OCI-M1 (cell line): ENCODE measurements around the gene ACER2.

ENCODE experiments used
- DNase-seq: peaks from one replicate; lab custom pipeline; 2025; lab: John Stamatoyannopoulos, UW

Gene ACER2

DNA sequence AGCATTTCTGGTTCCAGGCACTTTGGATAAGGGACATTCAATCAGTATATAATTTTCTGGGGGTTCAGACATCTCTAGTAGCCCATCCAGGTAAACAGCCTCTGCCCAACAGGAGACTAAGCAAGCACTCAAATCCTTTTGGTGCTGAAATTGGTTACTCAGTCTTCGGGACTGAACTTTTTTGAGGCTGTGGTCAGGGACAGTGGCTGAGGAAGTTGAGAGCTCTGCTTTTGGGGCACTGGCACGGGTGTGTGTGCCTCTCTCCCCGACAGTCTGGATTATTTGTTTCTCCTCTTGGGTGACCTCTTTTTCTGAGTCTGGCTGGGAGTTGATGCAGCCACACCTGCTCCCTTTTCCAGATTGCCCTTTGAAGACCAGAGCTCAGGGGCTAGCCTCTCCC is 47.6 kb downstream of the ACER2 start:
- no peak for DNase-seq

DNA sequence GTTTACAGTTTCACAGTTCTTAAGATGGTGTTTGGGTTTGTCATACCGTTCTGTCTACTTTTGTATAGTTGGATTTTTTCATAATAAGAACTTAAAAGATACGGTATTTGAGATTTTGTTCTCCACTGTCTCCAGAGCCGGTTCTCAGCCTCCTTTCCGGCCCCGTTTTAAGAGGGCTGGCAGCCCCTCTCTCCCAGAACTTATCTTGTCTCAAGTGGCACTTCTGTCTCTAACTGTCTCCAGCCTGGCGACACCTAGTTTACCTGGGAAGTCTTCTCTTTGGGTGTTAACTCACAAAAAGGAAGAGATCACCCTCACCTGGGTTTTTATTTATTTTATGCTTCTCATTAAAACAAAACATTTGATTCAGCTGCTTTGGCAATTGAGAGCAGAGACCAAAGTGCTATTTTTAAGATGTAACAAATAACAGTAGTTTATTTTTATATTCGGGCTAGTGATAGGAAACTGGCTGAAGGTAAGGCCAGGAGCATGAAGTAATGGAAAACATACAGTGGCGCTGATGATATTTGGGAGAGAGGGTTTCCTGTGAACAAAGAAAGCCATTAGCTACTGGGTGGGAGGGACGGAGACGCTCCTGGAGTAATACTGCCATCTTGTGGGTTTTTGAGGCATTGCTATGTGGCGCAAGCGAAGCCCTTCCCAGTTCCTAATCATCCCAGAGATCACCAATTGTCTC is 48.3 kb downstream of the ACER2 start:
- peak; percentile 78 for DNase-seq

- DNase-seq = no peak
Observed at GRCh38 chr9:19457693-19458009, 48.8 kb downstream of the ACER2 start.

- no peak for DNase-seq
Observed at GRCh38 chr9:19460243-19460642, 51.4 kb downstream of the ACER2 start.

GRCh38 chr9:19461135-19461534 is 52.3 kb downstream of the ACER2 start:
- no peak for DNase-seq

DNA sequence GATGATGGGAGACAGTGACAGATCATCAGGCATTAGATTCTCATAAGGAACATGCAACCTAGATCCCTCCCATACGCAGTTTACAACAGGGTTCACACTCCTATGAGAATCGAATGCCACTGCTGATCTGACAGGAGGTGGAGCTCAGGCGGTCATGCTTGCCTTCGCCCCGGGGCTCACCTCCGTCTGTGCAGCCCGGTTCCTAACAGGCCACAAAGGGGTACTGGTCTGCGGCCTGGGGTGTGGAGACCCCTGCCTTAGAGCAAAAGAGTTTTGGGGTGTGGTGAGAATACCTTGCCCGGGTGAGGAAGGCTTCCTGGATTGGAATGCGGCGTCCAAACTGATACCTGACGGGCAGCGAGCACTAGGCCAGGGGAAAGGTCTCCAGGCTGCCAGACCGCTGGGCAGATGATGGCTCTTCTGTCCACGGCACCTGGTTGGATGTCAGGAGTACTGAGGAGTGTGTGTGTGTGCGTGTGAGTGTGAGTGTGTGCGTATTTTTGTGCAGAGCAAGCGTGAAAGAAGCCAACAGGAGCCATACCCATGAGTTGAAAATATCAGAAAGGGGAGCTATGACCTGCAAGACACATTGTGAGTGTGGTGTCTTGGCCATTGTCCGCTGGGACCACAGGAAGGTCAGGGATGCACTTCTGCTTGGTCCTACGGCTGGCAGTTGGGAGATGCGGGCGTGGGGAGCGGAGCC is 55.4 kb downstream of the ACER2 start:
- no peak for DNase-seq

GRCh38 chr9:19464764-19465585 is 56.2 kb downstream of the ACER2 start:
- peak; percentile 76 for DNase-seq

GRCh38 chr9:19465586-19466279 is 56.9 kb downstream of the ACER2 start:
- DNase-seq = no peak

- DNase-seq = no peak
Observed at GRCh38 chr9:19466280-19466639, 57.5 kb downstream of the ACER2 start.

GRCh38 chr9:19469271-19469670 is 60.5 kb downstream of the ACER2 start:
- DNase-seq = peak; percentile 32

DNA sequence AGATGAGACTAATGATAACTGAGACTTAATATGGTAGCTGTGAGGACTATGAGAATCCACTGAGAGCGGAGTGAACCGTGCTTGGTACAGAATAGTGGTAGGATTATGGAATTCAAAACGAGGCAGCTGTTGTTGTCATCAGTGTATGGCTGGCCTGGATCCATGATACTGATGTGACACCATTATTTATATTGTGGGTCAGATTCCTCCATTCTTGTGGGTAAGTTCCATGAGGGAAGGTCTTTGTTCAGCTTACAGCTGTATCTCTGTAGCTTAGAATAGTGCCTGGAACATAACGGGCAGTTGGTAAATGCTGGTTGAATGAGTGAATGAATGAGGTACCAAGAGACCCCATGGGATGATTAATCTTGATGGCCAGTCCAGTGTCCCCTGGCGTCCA is 61.8 kb downstream of the ACER2 start:
- DNase-seq = no peak

DNA sequence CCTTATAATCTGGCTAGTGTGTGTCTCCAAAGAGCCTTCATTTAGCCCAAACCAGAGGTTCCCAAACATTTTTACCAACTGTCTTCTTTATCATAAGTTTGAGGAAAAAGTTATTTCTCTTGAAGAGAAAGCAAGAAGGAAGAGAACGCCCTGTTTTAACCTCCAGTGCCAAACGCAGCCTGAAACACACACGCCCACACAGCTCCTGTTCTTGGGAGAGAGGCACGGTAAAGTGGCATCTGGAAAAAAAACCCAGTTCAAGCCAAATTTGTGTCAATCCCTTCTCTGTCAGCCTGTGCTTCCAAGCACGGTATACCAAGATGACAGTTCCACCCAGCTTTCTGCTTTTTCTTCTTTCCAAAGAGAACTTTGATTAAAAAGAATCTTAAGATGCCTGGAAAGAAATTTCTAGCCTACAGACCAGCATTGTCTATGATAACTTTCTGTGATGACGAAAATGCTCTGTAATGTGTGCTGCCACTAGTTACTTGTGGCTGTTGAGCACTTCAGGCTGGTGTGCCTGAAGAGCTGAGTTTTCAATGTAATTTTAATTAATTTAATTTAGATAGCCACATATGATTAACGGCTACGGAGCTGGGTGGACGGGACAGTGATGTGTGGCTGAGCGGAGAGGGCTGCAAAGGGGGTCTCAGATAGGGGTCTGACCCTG is 62.3 kb downstream of the ACER2 start:
- no peak for DNase-seq

GRCh38 chr9:19471737-19472648 is 63.2 kb downstream of the ACER2 start:
- peak; percentile 54 for DNase-seq

- DNase-seq = no peak
Observed at GRCh38 chr9:19473605-19474004, 64.8 kb downstream of the ACER2 start.

DNA sequence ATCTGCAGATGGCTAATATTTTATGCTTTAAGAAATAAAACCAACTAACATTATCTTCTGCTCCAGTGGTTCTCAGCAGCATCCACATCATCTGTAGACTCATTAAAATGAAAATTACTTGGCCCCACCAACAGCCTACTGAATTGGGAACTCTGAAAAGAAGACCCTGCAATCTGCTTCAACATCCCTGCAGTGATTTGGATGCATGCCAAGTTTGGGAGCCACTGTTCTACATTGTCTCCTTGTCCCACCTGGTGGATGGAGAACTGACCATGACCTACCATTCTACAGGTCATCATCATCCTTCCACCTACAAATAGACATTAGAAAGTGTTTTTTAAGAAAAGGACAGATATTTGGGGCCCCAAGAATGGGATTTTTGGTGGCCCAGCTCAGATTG is 71.1 kb downstream of the ACER2 start:
- DNase-seq = no peak

GRCh38 chr9:19480345-19480744 is 71.5 kb downstream of the ACER2 start:
- DNase-seq = no peak

- no peak for DNase-seq
Observed at GRCh38 chr9:19481121-19481870, 72.5 kb downstream of the ACER2 start.

GRCh38 chr9:19481971-19482404 is 73.2 kb downstream of the ACER2 start:
- no peak for DNase-seq

DNA sequence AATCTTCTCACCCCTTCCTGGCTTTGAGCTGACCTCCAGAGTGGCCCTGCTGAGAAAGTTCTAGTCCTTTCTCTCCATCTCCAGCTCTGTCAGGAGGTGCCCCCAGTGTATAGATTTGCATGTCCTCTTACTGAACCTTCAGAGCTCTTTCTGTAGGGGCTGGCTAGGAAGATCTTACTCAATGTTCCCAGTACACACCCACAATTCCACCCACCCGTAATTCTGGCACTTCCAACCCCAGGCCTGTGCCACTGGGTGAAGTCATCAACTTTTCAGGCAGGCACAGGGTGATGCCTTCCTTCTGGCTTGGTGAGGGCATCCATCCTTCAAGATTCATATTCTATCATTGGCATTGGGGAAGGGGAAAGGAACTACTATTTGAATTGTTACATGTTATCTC is 75.9 kb downstream of the ACER2 start:
- DNase-seq = no peak

GRCh38 chr9:19485193-19485592 is 76.4 kb downstream of the ACER2 start:
- DNase-seq = no peak
